Gastroesophageal sphincter (tissue), 3 donors: ENCODE data around the gene PPM1B.

Experiments
- CTCF ChIP-seq, 4 experiments: fragments of 200-600 bp in 2 of 4; fragments of 450-650 bp in 2 of 4; sonication (generic) in 1 of 4; IDR thresholded peaks; one replicate each; pipeline ENCODE4 v1.5.1; 2017 to 2019; ENCODE audit warnings: antibody characterized with exemption in 4 of 4, mild to moderate bottlenecking in 2 of 4, moderate library complexity in 2 of 4
- POLR2A ChIP-seq, 2 donors: fragments of 450-650 bp; IDR thresholded peaks; one replicate each; pipeline ENCODE4 v1.6.1; 2017; ENCODE audit warnings: antibody characterized with exemption in 2 of 2, mild to moderate bottlenecking in 2 of 2, moderate library complexity in 1 of 2

- TF ChIP-seq CTCF (IDR thresholded peaks at IDR 0.05) = no peak
- TF ChIP-seq POLR2A (IDR thresholded peaks at IDR 0.05) = no peak
Measured at GRCh38 chr2:44233450-44234128, 64.9 kb downstream of the PPM1B start.
